Measurements from ENCODE around the gene HDAC1.
A peak's percentile ranks its signal among the peaks of the same experiment; 100 is the strongest.
"Not testable (repeated sequence)": the region's sequence is repeated elsewhere in the genome, so short reads cannot be mapped to it uniquely, and the experiment has no call there.

HDAC1 gene

DNA sequence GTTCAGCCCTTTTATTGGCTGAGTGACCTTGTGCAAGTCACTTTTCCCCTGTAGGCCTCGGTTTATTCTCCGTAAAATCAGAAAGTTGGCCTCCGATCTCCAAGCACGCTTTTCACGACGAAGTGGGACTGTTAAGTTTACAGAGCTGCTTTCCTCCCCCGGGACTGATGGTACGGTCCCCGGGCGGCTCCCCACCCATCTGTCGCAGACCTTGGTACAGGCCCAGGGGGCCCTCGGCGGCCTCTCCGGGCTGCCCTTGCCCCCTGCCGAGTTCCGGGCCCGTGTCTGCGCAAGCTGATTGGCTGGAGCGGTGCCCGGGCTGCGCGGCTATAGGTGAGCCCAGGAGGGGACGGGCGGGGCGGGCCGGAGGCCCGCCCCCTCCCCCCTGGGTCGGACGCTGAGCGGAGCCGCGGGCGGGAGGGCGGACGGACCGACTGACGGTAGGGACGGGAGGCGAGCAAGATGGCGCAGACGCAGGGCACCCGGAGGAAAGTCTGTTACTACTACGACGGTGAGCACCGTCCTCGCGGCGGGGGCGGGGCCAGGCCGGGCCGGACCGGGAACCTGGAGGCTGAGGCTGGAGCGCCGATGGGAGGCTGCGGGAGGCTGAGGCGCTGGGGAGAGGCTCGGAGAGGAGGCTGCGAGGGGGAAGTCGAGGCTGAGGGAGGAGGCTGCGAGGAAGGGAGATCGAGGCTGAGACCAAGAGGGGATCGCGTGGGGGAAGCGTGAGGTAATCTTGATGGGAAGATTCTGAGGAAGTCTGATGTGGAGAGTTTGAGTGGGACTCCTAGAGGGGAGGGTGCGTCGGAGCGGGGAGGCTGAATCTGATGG, at the start of gene HDAC1:
Gene HDAC1, plus strand, starts transcription at position 376 of the 831 bp plus-strand sequence. Its CDS starts 87 bp downstream, at position 463.
- DNase-seq (ENCODE audit: low read depth) = peak; percentile 91

DNA sequence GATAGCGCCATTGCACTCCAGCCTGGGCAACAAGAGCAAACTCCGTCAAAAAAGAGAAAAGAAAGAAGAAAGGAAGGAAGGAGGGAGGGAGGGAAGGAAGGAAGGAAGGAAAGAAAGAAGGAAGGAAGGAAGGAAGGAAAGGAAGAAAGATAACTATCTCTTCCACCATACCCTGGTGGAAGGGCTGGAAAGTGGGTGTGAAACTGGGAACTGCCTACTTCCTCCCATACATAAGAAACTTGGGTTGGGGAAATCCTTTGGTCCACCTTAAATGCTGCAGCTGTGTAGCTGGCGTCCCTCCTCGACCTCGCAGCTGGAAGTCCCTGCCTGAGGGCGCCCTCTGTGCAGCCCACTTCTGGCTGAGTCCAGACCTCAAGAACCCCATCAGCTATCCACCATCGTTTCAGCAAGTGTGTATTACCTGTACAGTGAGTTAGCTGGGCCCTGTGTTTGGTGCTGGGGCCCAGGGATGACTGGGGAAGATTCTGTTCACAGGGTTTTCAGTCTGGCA, 49.5 kb upstream of the HDAC1 start:
- DNase-seq (ENCODE audit: low read depth) = no peak

DNA sequence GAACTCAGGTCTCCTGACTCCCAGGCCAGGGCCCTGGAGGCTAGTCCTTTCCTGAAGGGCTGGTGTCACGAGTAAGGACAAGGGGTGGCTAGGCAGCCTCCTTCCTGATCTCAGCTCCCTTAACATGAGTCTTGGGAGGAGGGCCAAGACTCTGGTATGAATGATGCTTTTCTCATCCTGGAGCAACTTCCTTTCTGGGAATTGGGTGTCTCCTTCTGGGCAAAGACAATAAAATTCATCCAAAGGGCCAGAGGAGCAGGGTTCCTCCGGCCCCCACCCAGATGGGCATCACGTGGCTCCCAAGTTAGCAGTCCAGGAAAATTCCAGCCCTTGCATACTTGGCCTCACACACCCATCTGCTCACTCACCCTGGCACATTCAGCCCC, 45.0 kb upstream of the HDAC1 start, which contains the start of gene FAM167B:
Gene FAM167B, plus strand, starts transcription at position 335 of the 386 bp plus-strand sequence. CDS start 200 bp downstream, outside the sequence.
- no peak for DNase-seq (ENCODE audit: low read depth)

DNA sequence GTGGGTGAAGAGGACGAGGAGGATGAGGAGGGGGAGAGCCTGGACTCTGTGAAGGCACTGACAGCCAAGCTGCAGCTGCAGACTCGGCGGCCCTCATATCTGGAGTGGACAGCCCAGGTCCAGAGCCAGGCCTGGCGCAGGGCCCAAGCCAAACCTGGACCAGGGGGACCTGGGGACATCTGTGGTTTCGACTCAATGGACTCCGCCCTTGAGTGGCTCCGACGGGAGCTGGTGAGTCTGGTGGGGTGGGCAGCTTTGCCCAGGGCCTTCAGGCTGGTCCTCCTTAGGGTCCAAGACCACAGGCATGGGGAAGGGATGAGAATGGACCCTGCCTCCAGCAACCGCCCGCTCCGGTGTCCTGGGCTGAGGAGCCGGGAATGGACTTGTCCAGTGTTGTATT, 44.4 kb upstream of the HDAC1 start:
- no peak for DNase-seq (ENCODE audit: low read depth)

GRCh38 chr1:32247983-32248889, 43.6 kb upstream of the HDAC1 start:
- DNase-seq (ENCODE audit: low read depth) = peak; percentile 67

- peak; percentile 57 for DNase-seq (ENCODE audit: low read depth)
These were observed 41.9 kb upstream of the HDAC1 start for GRCh38 chr1:32249831-32250525.

GRCh38 chr1:32250893-32251716, 40.8 kb upstream of the HDAC1 start, which contains the start of gene LCK:
TSS of gene LCK (plus strand) at chr1:32251265. CDS start at chr1:32274330, 23,065 bp downstream.
- peak; percentile 49 for DNase-seq (ENCODE audit: low read depth)

- no peak for DNase-seq (ENCODE audit: low read depth)
These were observed 36.5 kb upstream of the HDAC1 start for GRCh38 chr1:32255072-32256071.

GRCh38 chr1:32256473-32257226, 35.2 kb upstream of the HDAC1 start:
- no peak for DNase-seq (ENCODE audit: low read depth)

- no peak for DNase-seq (ENCODE audit: low read depth)
These were observed 34.7 kb upstream of the HDAC1 start for GRCh38 chr1:32257227-32257508.

- DNase-seq (ENCODE audit: low read depth) = not testable (repeated sequence)
These were observed 28.7 kb upstream of the HDAC1 start for GRCh38 chr1:32263236-32263593.

GRCh38 chr1:32263744-32264143, 28.1 kb upstream of the HDAC1 start:
- no peak for DNase-seq (ENCODE audit: low read depth)

DNA sequence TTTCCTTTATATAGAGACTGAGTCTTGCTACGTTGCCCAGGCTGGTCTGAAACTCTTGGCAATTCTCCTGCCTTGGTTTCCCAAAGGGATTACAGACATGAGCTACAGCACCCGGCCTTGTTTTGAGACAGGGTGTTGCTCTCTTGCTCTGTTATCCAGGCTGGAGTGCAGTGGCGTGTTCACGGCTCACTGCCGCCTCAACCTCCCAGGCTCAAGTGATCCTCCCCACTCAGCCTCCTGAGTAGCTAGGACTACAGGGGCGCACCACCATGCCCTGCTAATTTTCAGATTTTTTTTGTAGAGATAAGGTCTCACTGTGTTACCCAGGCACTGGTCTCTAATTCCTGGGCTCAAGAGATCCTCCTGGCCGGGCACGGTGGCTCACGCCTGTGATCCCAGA, 26.0 kb upstream of the HDAC1 start:
- no peak for DNase-seq (ENCODE audit: low read depth)

DNA sequence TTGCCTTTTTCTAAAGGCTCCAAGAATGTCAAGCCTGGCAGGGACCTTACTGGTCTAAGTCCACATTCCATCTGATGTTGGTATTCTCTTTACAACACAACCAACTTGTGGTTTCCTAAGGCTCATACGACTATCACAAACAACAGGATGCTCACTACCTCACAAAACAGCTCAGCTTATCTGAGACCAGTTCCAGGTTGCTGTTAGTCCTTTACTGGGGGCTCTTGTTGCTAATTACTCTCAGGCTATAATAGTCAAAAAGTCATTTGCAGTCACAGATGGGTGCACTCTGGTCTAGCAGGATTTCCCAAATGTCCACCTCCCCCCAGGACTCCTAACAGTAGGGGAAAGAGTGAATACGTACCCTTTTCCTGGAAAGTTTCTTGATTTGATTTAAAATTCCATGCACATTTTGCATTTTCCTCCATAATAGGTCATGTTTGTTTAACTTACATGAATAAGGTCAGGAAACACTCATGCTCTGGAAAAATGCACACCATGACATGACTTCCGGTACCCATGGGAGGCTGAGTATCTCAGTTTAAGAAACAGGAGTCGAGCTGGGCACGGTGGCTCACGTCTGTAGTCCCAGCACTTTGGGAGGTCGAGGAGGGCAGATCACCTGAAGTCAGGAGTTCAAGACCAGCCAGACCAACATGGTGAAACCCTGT, 24.8 kb upstream of the HDAC1 start:
- no peak for DNase-seq (ENCODE audit: low read depth)

- no peak for DNase-seq (ENCODE audit: low read depth)
These were observed 22.1 kb upstream of the HDAC1 start for GRCh38 chr1:32269744-32270143.

DNA sequence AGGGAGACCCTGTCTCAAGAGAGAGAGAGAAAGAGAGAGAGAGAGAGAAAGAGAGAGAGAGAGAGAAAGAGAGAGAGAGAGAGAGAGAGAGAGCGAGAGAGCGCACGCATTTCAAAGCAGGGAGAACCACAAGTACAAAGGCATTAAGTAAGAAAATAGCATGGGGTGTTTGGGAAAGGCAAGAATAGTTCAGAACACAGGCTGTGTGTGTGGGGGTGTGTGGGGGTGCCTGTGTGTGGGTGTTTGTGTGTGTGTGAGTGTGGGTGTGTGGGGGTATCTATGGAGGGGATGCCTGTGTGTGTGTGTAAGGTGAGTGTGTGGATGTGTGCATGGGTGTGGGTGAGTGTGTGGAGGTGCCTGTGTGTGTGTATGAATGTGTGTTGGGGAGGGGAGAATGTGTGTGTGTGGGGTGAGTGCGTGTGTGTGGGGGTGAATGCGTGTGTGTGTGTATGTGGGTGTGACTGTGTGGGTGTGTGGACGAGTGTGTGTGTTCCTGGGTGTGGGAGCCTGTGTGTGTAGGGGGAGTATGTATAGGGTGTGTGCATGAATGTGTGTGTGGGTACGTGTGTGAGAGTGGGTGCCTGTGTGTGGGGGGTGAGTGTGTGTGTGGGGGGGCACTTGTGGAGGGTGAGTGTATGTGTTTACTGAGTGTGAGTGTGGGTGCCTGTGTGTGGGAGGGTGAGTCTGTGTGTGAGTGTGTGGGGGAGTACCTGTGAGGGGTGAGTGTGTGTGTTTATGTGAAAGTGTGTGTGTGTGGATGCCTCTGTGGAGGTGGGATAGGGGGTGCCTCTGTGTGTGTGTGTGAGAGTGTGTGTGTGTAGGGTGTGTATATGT, 19.1 kb upstream of the HDAC1 start:
- no peak for DNase-seq (ENCODE audit: low read depth)

GRCh38 chr1:32273391-32274208, 18.3 kb upstream of the HDAC1 start:
- peak; percentile 47 for DNase-seq (ENCODE audit: low read depth)

All from stimulated activated CD8-positive, alpha-beta memory T cell treated with anti-CD3 and anti-CD28 coated beads, Interleukin-7, amount 100 ng/mL, for 24 hours (primary cell).